LNCAP (cell line): Measurements from ENCODE around the gene PSMA7.

Source experiments
- TF ChIP-seq, protein P1 (sequence below): fragments of 450-650 bp; IDR thresholded peaks from 2 replicates; pipeline ENCODE4 v1.5.1; 2017; ENCODE audit warnings: mild to moderate bottlenecking

The PSMA7 gene

GRCh38 chr20:62141397-62142251, 1.6 kb downstream of the PSMA7 start:
- TF ChIP-seq, protein P1, sequence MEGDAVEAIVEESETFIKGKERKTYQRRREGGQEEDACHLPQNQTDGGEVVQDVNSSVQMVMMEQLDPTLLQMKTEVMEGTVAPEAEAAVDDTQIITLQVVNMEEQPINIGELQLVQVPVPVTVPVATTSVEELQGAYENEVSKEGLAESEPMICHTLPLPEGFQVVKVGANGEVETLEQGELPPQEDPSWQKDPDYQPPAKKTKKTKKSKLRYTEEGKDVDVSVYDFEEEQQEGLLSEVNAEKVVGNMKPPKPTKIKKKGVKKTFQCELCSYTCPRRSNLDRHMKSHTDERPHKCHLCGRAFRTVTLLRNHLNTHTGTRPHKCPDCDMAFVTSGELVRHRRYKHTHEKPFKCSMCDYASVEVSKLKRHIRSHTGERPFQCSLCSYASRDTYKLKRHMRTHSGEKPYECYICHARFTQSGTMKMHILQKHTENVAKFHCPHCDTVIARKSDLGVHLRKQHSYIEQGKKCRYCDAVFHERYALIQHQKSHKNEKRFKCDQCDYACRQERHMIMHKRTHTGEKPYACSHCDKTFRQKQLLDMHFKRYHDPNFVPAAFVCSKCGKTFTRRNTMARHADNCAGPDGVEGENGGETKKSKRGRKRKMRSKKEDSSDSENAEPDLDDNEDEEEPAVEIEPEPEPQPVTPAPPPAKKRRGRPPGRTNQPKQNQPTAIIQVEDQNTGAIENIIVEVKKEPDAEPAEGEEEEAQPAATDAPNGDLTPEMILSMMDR = peak; percentile 56

- TF ChIP-seq, protein P1 = no peak
These were observed 2.2 kb downstream of the PSMA7 start for GRCh38 chr20:62141043-62141396.

DNA sequence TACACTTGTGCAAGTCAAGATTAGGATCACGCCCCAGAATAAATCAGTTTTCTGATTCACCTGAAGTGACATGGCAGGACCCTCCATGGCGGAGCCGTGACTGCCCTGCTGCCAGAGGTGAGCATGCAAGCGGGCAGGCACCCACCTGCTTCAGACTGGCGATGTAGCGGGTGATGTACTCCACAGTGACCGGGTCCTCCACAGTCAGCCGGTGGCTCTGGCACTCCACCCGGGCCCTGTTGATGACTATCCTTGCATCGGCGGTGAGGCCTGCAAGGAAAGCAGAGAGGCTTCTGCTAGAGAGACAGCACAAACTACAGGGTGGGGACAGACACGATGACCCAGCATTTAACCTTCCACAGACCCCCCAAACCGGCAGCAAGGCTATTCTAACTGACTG, 3.6 kb downstream of the PSMA7 start:
- TF ChIP-seq, protein P1 = no peak

DNA sequence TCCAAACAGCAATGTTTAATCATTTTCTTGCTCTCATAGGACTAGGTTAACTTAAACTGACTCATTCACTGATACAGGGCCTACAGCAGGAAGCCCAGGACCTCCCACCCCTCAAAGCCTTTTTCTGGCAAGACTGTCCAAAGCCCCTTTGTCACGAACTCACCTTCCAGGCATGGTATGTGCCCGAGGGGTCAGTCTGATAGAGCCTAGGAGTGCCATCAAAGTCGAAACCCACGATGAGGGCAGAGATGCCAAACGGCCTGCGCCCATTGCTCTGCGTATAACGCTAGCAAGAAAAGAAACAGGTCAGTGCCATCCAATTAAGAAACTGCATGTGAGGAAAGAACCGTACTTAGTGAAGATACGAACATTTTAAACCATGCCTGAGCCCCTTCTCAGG, 4.3 kb downstream of the PSMA7 start:
- TF ChIP-seq, protein P1 = no peak

DNA sequence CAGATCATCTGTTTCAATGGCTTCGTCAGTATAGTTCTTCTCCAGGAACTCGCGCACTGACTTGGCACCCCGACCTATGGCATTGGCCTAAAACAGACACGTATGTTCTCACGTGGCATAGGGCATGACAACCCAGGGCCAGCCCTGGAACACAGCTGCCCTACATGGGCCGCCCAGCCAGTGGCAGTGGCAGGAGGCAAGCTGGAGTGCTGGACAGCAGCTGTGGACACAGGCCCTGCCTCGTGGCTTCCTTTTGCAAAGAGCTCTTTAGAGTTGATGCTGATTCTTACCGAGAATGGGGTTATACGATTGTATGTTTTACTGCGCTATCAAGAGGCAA, 5.0 kb downstream of the PSMA7 start:
- TF ChIP-seq, protein P1 = no peak

- TF ChIP-seq, protein P1 = no peak
These were observed 5.6 kb downstream of the PSMA7 start for GRCh38 chr20:62137478-62138203.

DNA sequence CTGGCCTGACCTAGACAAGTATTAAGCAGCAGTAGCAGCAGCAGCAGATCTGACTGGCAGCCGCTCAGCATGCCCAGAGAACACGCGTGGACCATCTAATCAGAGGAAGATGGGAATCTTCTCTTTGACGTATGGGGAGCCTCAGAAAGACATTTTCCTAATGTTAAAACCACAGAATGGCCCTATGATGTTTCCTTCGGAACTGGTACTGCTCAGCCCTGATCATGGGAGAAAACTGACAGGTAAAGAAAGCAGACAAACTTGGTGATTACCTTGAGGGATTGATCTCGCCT, 6.2 kb downstream of the PSMA7 start:
- TF ChIP-seq, protein P1 = no peak; the same call in none of the 2 replicates
